NB4 (cell line): ENCODE data around the gene DENND1A.

ENCODE experiments used
- DNase-seq: peaks from one replicate; pipeline ENCODE4 v3.0.0; 2010; ENCODE audit warnings: low read depth
- H3K4me3 ChIP-seq: one replicate; pipeline ENCODE4 v1.5.1; 2011; ENCODE audit warnings: mild to moderate bottlenecking, low read depth, low read length, moderate library complexity
- MYC ChIP-seq: IDR thresholded peaks from 2 replicates; pipeline ENCODE4 v1.6.1; 2011; ENCODE audit warnings: low read depth, low read length
- POLR2A ChIP-seq: IDR thresholded peaks from 2 replicates; pipeline ENCODE4 v1.6.1; 2011; ENCODE audit warnings: mild to moderate bottlenecking; ENCODE audit not compliant: insufficient read length; ENCODE audit errors: extremely low read depth
- TF ChIP-seq, protein P1 (sequence below): IDR thresholded peaks from 2 replicates; pipeline ENCODE4 v1.6.1; 2011; ENCODE audit warnings: low read depth, low read length
- TF ChIP-seq, protein P2 (sequence below): IDR thresholded peaks from one replicate; pipeline ENCODE4 v1.5.1; 2012; ENCODE audit warnings: low read depth, low read length

DENND1A gene

GRCh38 chr9:123488722-123489321 lies 441.1 kb downstream of the DENND1A start:
- TF ChIP-seq, protein P1, sequence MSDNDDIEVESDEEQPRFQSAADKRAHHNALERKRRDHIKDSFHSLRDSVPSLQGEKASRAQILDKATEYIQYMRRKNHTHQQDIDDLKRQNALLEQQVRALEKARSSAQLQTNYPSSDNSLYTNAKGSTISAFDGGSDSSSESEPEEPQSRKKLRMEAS = no peak
- no peak for TF ChIP-seq MYC
- TF ChIP-seq POLR2A = no peak
- TF ChIP-seq, protein P2, sequence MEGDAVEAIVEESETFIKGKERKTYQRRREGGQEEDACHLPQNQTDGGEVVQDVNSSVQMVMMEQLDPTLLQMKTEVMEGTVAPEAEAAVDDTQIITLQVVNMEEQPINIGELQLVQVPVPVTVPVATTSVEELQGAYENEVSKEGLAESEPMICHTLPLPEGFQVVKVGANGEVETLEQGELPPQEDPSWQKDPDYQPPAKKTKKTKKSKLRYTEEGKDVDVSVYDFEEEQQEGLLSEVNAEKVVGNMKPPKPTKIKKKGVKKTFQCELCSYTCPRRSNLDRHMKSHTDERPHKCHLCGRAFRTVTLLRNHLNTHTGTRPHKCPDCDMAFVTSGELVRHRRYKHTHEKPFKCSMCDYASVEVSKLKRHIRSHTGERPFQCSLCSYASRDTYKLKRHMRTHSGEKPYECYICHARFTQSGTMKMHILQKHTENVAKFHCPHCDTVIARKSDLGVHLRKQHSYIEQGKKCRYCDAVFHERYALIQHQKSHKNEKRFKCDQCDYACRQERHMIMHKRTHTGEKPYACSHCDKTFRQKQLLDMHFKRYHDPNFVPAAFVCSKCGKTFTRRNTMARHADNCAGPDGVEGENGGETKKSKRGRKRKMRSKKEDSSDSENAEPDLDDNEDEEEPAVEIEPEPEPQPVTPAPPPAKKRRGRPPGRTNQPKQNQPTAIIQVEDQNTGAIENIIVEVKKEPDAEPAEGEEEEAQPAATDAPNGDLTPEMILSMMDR = no peak
- DNase-seq = no peak
- no peak overlapping the region for H3K4me3 ChIP-seq

DNA sequence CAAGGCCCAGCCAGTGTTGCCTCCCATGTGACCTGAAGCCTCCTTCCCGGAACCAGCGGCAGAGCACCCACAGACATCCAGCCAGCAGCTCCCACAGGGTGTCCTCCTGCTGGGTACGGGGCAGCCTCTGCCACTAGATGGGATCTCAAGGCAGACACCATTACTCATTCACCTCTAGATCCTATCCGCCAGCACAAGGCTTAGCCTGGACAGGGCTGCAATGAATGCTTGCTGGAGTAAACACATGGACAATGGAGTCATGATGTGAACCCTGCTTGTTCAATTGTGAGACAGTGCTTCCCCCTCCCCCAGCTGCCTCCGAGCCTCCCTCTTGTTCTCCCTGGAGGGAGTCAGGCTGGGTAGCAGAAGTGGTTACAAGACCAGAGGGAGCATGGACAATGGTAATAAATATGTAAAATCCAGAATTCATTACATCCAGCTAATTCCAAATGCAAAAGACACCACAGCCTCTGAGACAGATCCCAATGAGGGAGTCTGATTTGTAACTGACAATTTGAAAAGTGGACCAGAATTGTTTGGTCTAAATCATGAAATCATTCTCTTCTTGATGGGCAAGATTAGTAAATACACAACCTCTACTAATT lies 441.9 kb downstream of the DENND1A start:
- TF ChIP-seq POLR2A = no peak
- TF ChIP-seq, protein P2 = no peak
- TF ChIP-seq, protein P1 = no peak
- no peak for TF ChIP-seq MYC
- no peak for DNase-seq
- no peak overlapping the region for H3K4me3 ChIP-seq

GRCh38 chr9:123486431-123486830 lies 443.5 kb downstream of the DENND1A start:
- TF ChIP-seq POLR2A = no peak
- TF ChIP-seq, protein P2 = no peak
- TF ChIP-seq MYC = no peak
- TF ChIP-seq, protein P1 = no peak
- DNase-seq = no peak
- H3K4me3 ChIP-seq = no peak overlapping the region

DNA sequence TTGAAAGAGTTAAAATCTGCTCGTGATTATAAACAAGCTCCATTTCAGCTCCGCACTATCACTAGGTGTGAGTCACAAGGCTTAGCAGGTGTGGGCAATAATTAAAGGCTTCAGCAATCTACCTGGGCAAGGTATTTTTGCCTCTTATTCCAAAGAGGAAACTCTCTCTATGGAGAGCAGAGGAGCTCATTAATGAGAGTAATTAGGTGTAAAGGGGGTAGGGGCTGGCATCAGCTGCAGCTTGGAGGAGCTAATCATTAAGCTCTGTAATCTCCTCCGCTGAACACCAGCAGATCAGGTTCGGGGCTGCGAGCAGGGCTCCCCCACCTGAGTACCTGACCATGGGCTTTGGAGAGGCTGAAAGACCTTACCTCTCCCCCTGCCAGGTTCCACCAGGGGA lies 444.7 kb downstream of the DENND1A start:
- H3K4me3 ChIP-seq = no peak overlapping the region
- DNase-seq = no peak
- TF ChIP-seq, protein P2 = no peak
- TF ChIP-seq, protein P1 = no peak
- TF ChIP-seq POLR2A = no peak

DNA sequence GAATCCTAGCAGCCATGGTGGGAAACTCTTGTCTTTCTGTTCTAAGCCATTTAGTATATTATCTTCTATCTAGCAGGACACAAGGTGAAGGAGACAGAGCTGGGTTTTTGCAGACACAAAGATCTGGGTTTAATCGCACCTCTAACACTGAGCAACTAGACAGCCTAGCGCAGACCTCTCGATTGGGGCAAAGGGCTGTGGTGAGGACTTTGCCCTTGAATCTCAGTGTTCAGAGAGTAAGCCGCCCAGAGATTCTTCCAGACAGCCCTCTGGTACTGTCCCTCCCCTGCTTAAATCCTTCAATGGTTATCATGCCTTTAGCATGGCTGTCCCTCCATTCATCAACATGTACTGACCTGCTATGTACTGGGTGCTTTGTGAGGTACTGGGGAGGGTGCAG lies 445.8 kb downstream of the DENND1A start:
- no peak for DNase-seq
- TF ChIP-seq, protein P2 = no peak
- TF ChIP-seq MYC = no peak
- TF ChIP-seq, protein P1 = no peak
- no peak for TF ChIP-seq POLR2A
- no peak overlapping the region for H3K4me3 ChIP-seq
